AG04450 (cell line): ENCODE measurements around the gene ENTPD1. TPM values are rescaled to one million over a fixed set of nuclear protein-coding genes. Genes with fewer than 3 reads are reported as not detected.

Experiments
- CTCF ChIA-PET: fragments of 300-600, 350-600 bp; formaldehyde crosslinking; extraction: SDS; loops from one replicate; lab custom pipeline; 2022; ENCODE audit warnings: antibody characterized with exemption, inconsistent platforms; lab: Charles Lee
- POLR2A ChIA-PET: fragments of 350-600 bp; formaldehyde crosslinking; extraction: SDS; loops from one replicate; lab custom pipeline; 2021; ENCODE audit warnings: antibody characterized with exemption, inconsistent platforms; lab: Yijun Ruan, JAX
- DNase-seq: peaks from one replicate; pipeline ENCODE4 v3.0.0-alpha.2; 2011; ENCODE audit warnings: low read depth, low spot score
- H3K27ac ChIP-seq: one replicate; pipeline ENCODE4 v1.5.1; 2012; ENCODE audit warnings: low read depth, low read length, control low read depth
- H3K27me3 ChIP-seq: one replicate; pipeline ENCODE4 v1.6.0; 2012; ENCODE audit warnings: low read length; ENCODE audit not compliant: control insufficient read depth, insufficient read depth
- H3K4me3 ChIP-seq: 2 replicates; pipeline ENCODE4 v1.5.1; 2011; ENCODE audit warnings: mild to moderate bottlenecking, low read depth, low read length, control low read depth
- H3K9me3 ChIP-seq: 2 replicates; pipeline ENCODE4 v1.5.1; 2012; ENCODE audit warnings: low read length; ENCODE audit not compliant: control insufficient read depth, insufficient read depth
- CTCF ChIP-seq: IDR thresholded peaks from 2 replicates; pipeline ENCODE4 v1.5.1; 2011; ENCODE audit warnings: low read depth, low read length, control low read depth, inconsistent platforms
- polyA plus RNA-seq: library from polyadenylated mRNA; depleted of rRNA; stranded (reverse); fragments of >200 nt; gene quantifications from 2 replicates; pipeline ENCODE4 v1.2.3, GENCODE V29; 2011

ENTPD1 gene
- polyA plus RNA-seq, 1 experiment: 0.07 TPM

- peaks cover 10% of the 10 kb centered on the region for H3K27me3 ChIP-seq
- CTCF ChIA-PET: interaction anchor here (1.2 to 1.4 kb wide), 2 partner anchors 14 to 63 kb away, joined by 3 to 6 read pairs; partner anchors contain the start of gene TCTN3
- no peak for TF ChIP-seq CTCF
- H3K4me3 ChIP-seq: no peak overlapping the region
- POLR2A ChIA-PET: no interaction called here
- H3K9me3 ChIP-seq: no peaks in the 10 kb centered on the region
- DNase-seq: no peak
- H3K27ac ChIP-seq: no peak overlapping the region
These were observed 1.1 kb downstream of the ENTPD1 start for GRCh38 chr10:95756809-95757684.

GRCh38 chr10:95758351-95759025 is 2.5 kb downstream of the ENTPD1 start:
- no peak for TF ChIP-seq CTCF
- ChIA-PET POLR2A (no interaction called here), CTCF (no interaction called here)
- Histone ChIP-seq H3K27me3 (peaks cover 10% of the 10 kb centered on the region), H3K27ac (no peak overlapping the region), H3K9me3 (no peaks in the 10 kb centered on the region), H3K4me3 (no peak overlapping the region)
- no peak for DNase-seq

GRCh38 chr10:95759233-95759826 is 3.4 kb downstream of the ENTPD1 start:
- DNase-seq: no peak
- Histone ChIP-seq H3K4me3 (no peak overlapping the region), H3K27me3 (peaks cover 10% of the 10 kb centered on the region), H3K27ac (no peak overlapping the region), H3K9me3 (no peaks in the 10 kb centered on the region)
- CTCF ChIA-PET: interaction anchor here (1.0 to 1.5 kb wide), 3 partner anchors 65 to 106 kb away, joined by 4 to 10 read pairs (median 6); partner anchors contain the start of gene TCTN3
- no peak for TF ChIP-seq CTCF
- POLR2A ChIA-PET: no interaction called here

- CTCF ChIA-PET: no interaction called here
- H3K27ac ChIP-seq: no peak overlapping the region
- no peaks in the 10 kb centered on the region for H3K9me3 ChIP-seq
- H3K27me3 ChIP-seq: no peaks in the 10 kb centered on the region
- no peak for DNase-seq
- POLR2A ChIA-PET: no interaction called here
- no peak for TF ChIP-seq CTCF
- no peak overlapping the region for H3K4me3 ChIP-seq
These were observed 6.1 kb downstream of the ENTPD1 start for GRCh38 chr10:95761939-95762492.
